ENCODE measurements around the gene LYVE1.

- TF ChIP-seq POLR2A (IDR thresholded peaks at IDR 0.05) (no peak), CTCF (IDR thresholded peaks at IDR 0.05) (no peak), POLR2AphosphoS5 (IDR thresholded peaks at IDR 0.05) (no peak)
Observed at GRCh38 chr11:10584071-10584501, 15.6 kb upstream of the LYVE1 start.
